Gastrocnemius medialis (tissue), 4 donors: ENCODE data around the gene CARD9. TPM values are rescaled to one million over a fixed set of nuclear protein-coding genes. Genes with fewer than 3 reads are reported as not detected.

Experiments used
- ATAC-seq, 2 donors: fragments of 150-250 bp; one replicate each; pipeline ENCODE4 v1.9.1; 2016
- DNase-seq, 2 donors: peaks; one replicate each; pipeline ENCODE4 v3.0.0-alpha.2; 2019
- H3K27ac ChIP-seq, 4 donors: fragments of 200-600 bp; sonication (generic); 1 replicate in 1 of 4; 2 replicates in 3 of 4; pipeline ENCODE4 v1.5.1; 2016 to 2018; ENCODE audit warnings: mild to moderate bottlenecking in 2 of 4, moderate library complexity in 1 of 4
- H3K27me3 ChIP-seq, 3 donors: fragments of 200-600 bp; sonication (generic) in 2 of 3; 1 replicate in 1 of 3; 2 replicates in 2 of 3; pipeline versions ENCODE4 v1.5.1 to v1.6.0; 2016 to 2019; ENCODE audit warnings: mild to moderate bottlenecking in 1 of 3, moderate library complexity in 1 of 3
- H3K36me3 ChIP-seq, 2 donors: fragments of 200-600 bp; sonication (generic) in 1 of 2; one replicate each; pipeline ENCODE4 v1.5.1; 2017 to 2018
- H3K4me1 ChIP-seq, 2 donors: fragments of 200-600 bp; sonication (generic) in 1 of 2; one replicate each; pipeline ENCODE4 v1.5.1; 2016 to 2017; ENCODE audit warnings: mild to moderate bottlenecking in 2 of 2
- H3K4me3 ChIP-seq, 4 donors: fragments of 200-600 bp; sonication (generic) in 3 of 4; 1 replicate in 1 of 4; 2 replicates in 3 of 4; pipeline ENCODE4 v1.5.1; 2016 to 2019; ENCODE audit warnings: mild to moderate bottlenecking in 2 of 4
- H3K9me3 ChIP-seq, 3 donors: fragments of 200-600 bp; sonication (generic) in 2 of 3; 1 replicate in 1 of 3; 2 replicates in 2 of 3; pipeline ENCODE4 v1.5.1; 2016 to 2019
- CTCF ChIP-seq, 5 experiments: fragments of 450-650 bp in 3 of 5; fragments of 200-600 bp in 2 of 5; sonication (generic) in 2 of 5; IDR thresholded peaks in 4 of 5; conservative IDR thresholded peaks in 1 of 5; 1 replicate in 4 of 5; 2 replicates in 1 of 5; pipeline ENCODE4 v1.5.1; 2016 to 2019; ENCODE audit warnings: antibody characterized with exemption in 5 of 5, mild to moderate bottlenecking in 3 of 5, moderate library complexity in 3 of 5
- POLR2A ChIP-seq, 2 donors: fragments of 450-650 bp; IDR thresholded peaks; one replicate each; pipeline ENCODE4 v1.6.1; 2017; ENCODE audit warnings: antibody characterized with exemption in 2 of 2, mild to moderate bottlenecking in 2 of 2, moderate library complexity in 2 of 2
- in situ Hi-C, 4 donors: fragments of 200-750 bp; cut with MboI; loops; one replicate each; pipeline versions ENCODE4 v1.15.0 to v1.8.0; 2017; ENCODE audit warnings: low sequenced_read_pairs in 4 of 4
- intact Hi-C: fragments of 100-400 bp; cut with DNase I; formaldehyde crosslinking; loops from one replicate; pipeline ENCODE4 v1.15.1; 2023; ENCODE audit warnings: low total_unique reads
- total RNA-seq, 4 donors: library from RNA; depleted of rRNA; stranded (reverse); fragments of >200 nt; gene quantifications; one replicate each; pipeline versions ENCODE4 v1.1.0 to v1.2.3, GENCODE V29; 2016

The CARD9 gene
- total RNA-seq, 4 donors from 2014 or later, result 0.34 to 1.2 (median 0.69) TPM

DNA sequence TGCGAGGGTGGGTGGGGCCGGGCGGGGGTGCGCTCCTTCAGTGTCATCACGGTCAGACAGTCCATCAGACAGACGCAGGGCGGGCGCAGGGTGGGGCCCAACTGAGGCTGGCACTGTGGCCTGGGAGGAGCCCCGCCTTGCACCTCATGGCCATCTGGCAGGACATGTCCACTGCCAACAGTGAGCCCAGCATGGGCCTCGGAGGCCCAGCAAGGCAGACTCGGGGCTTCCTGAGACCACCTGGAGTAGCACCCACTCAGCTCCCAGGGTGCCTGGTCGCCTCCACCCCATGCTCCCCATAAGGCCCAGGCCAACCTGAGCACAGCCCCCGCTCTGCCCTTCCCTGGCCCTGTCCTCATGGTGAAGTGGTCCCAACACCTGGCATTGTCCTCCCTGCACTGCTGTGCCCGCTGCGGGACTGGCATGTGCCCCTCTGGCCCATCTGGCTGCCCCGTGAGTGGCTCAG is 54.7 kb downstream of the CARD9 start:
- intact Hi-C loops, result no loop called here
- H3K36me3 ChIP-seq, result no peaks in the 10 kb centered on the region
- no peaks in the 10 kb centered on the region for H3K9me3 ChIP-seq
- H3K4me1 ChIP-seq, result no peaks in the 10 kb centered on the region
- in situ Hi-C loops, result no loop called here
- TF ChIP-seq POLR2A (IDR thresholded peaks at IDR 0.05) (no peak), CTCF (IDR thresholded peaks at IDR 0.05 in 4 of 5, conservative IDR thresholded peaks at IDR 0.05 in 1 of 5) (no peak)
- no peak overlapping the region for H3K4me3 ChIP-seq
- H3K27ac ChIP-seq, result no peak overlapping the region
- peaks cover 2 to 19% (median 3%) of the 10 kb centered on the region in 3 donors for H3K27me3 ChIP-seq
- ATAC-seq (no peak), DNase-seq (no peak)

DNA sequence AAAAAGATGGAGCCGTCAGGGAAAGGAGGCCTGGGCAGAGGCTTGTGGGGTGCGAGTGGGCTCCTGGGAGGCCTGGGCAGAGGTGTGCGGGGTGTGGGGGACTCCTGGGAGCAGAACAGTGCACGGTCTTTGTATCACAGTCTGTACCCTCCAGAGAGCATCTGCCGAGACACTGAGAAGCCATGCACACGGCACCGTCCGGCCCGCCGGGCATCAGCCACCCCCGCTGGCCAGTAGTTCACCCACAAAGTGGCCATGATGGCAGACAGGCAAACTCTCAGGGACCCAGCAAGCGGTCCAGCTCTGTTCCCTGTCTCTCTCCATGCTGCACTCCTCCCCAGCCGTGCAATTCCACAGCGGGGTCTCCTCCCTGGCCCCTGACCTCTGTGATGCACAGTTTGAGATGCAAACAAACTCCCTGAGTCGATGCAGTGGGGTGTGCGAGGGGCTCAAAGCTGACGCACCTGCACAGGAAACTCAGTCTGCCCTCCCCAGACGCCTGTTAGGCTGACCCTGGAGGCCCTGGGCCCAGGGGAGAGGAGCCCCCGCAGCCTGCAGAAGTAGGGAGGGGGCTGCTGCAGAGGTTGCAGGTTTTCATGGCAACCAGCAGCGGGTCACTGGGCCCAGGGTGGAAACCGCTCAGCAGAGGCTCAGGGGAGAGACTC is 55.2 kb downstream of the CARD9 start:
- Histone ChIP-seq H3K4me1 (no peaks in the 10 kb centered on the region), H3K27ac (no peak overlapping the region), H3K9me3 (no peaks in the 10 kb centered on the region), H3K36me3 (no peaks in the 10 kb centered on the region), H3K4me3 (no peak overlapping the region), H3K27me3 (peaks cover 0 to 19% (median 5%) of the 10 kb centered on the region in 3 donors)
- no peak for DNase-seq
- TF ChIP-seq CTCF (IDR thresholded peaks at IDR 0.05 in 4 of 5, conservative IDR thresholded peaks at IDR 0.05 in 1 of 5) (no peak), POLR2A (IDR thresholded peaks at IDR 0.05) (no peak)
- intact Hi-C loops, result no loop called here
- ATAC-seq, result no peak
- in situ Hi-C loops, result no loop called here

- Histone ChIP-seq H3K4me1 (no peaks in the 10 kb centered on the region), H3K27me3 (peaks cover 0 to 19% (median 5%) of the 10 kb centered on the region in 3 donors), H3K36me3 (no peaks in the 10 kb centered on the region), H3K9me3 (no peaks in the 10 kb centered on the region), H3K4me3 (no peak overlapping the region), H3K27ac (no peak overlapping the region)
- DNase-seq (no peak), ATAC-seq (no peak)
- in situ Hi-C loops (no loop called here), intact Hi-C loops (no loop called here)
- TF ChIP-seq POLR2A (IDR thresholded peaks at IDR 0.05) (no peak), CTCF (IDR thresholded peaks at IDR 0.05 in 4 of 5, conservative IDR thresholded peaks at IDR 0.05 in 1 of 5) (no peak)
Measured at GRCh38 chr9:136317695-136318094, 55.8 kb downstream of the CARD9 start.

DNA sequence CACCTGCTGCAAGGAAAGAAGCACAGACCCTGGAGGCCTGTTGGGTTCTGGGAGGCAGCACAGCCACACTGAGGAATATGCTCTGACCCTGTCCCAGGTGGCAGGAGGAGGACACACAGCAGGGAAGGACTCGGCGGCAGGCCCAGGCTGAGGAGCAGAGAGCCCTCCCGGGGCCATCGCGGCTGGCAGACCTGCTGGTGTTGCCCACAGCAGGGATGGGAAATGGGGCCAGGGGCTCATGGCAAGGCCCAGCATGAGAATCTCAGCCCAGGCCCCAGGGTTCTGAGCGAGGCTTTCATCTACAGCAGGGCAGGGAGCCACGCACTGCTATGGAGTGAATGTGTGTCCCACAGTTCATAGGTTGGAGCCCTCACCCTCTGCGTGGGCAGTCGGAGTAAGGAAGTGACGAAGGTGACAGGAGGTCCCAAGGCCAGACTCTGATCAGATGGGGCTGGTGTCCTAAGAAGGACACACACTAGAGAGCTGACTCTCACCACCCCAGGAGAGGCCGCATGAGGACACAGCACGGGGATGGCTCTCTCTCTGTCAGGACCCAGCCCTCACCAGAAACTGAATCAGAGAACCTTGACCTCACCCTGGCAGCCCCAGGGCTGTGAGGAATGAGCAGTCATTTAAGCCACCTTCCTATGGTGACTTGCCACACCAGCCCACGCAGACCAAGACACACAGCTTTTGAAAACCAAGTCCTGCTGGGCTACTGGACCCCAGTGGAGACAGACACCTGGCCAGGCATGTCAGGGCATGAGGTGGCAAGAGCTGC is 56.4 kb downstream of the CARD9 start:
- no peaks in the 10 kb centered on the region for H3K9me3 ChIP-seq
- no peaks in the 10 kb centered on the region for H3K4me1 ChIP-seq
- in situ Hi-C loops, result no loop called here
- no peak for DNase-seq
- no peak overlapping the region for H3K4me3 ChIP-seq
- H3K36me3 ChIP-seq, result no peaks in the 10 kb centered on the region
- intact Hi-C loops, result no loop called here
- no peak for TF ChIP-seq POLR2A (IDR thresholded peaks at IDR 0.05)
- TF ChIP-seq CTCF (IDR thresholded peaks at IDR 0.05 in 4 of 5, conservative IDR thresholded peaks at IDR 0.05 in 1 of 5), result no peak
- ATAC-seq, result no peak
- peaks cover 0 to 18% (median 9%) of the 10 kb centered on the region in 3 donors for H3K27me3 ChIP-seq
- no peak overlapping the region for H3K27ac ChIP-seq
